GM12878 (cell line): Measurements from ENCODE around the gene KRT82. TPM values are rescaled to one million over a fixed set of nuclear protein-coding genes. Genes with fewer than 3 reads are reported as not detected.

ENCODE experiments used
- ATAC-seq: fragments of 200-7000 bp; cut with Tn5 transposase; 3 replicates; pipeline ENCODE4 v1.9.1; 2020; ENCODE audit warnings: mild to moderate bottlenecking, moderate library complexity
- BruUV-seq: library from RNA; stranded (reverse); fragments of 400-500 nt; replicated peaks from 2 replicates; lab custom pipeline; 2021; lab: Mats Ljungman, UMichigan
- CTCF ChIA-PET: fragments of 300-600 bp; sonication (Branson Sonifier 250); formaldehyde crosslinking; extraction: SDS; loops from one replicate; lab custom pipeline; 2021; ENCODE audit warnings: inconsistent platforms; lab: Yijun Ruan, JAX
- POLR2A ChIA-PET: fragments of 350-600 bp; formaldehyde crosslinking; extraction: SDS; loops from one replicate; lab custom pipeline; 2021; ENCODE audit warnings: inconsistent platforms; lab: Charles Lee
- RAD21 ChIA-PET: fragments of 300-600 bp; sonication (Branson Sonifier 250); formaldehyde crosslinking; loops from one replicate; lab custom pipeline; 2023; ENCODE audit warnings: antibody characterized with exemption; ENCODE audit not compliant: unreplicated experiment; lab: Charles Lee
- SMC1A ChIA-PET: fragments of 300-600 bp; sonication (Branson Sonifier 250); formaldehyde crosslinking; loops from one replicate; lab custom pipeline; 2023; ENCODE audit not compliant: unreplicated experiment, uncharacterized antibody; lab: Charles Lee
- DNase-seq: peaks from one replicate; pipeline ENCODE4 v3.0.0-alpha.2; 2011; ENCODE audit warnings: low read depth, low spot score
- FAIRE-seq: peaks from 3 replicates; lab custom pipeline; 2011; peaks lifted over from hg19 to GRCh38; lab: Jason Lieb, UNC
- H2AFZ ChIP-seq: 2 replicates; pipeline ENCODE4 v1.6.0; 2011; ENCODE audit warnings: low read depth, low read length, control low read depth; ENCODE audit not compliant: control insufficient read depth
- H3K27ac ChIP-seq: 2 replicates; pipeline ENCODE4 v1.5.1; 2011; ENCODE audit warnings: control low read depth; ENCODE audit not compliant: control insufficient read depth, insufficient read depth
- H3K27me3 ChIP-seq, 2 experiments: replicated peaks in 1 of 2; 2 replicates each; pipeline versions ENCODE4 v1.6.0 to v1.6.1; 2011; ENCODE audit warnings: low read length in 1 of 2; ENCODE audit not compliant: control insufficient read depth in 2 of 2, insufficient read depth in 2 of 2
- H3K36me3 ChIP-seq, 2 experiments: 2 replicates each; pipeline ENCODE4 v1.5.1; 2011; ENCODE audit warnings: low read length in 1 of 2; ENCODE audit not compliant: control insufficient read depth in 2 of 2, insufficient read depth in 2 of 2
- H3K4me1 ChIP-seq: 2 replicates; pipeline ENCODE4 v1.6.1; 2011; ENCODE audit warnings: mild to moderate bottlenecking, low read length, moderate library complexity, mixed read lengths; ENCODE audit not compliant: control insufficient read depth, insufficient read depth
- H3K4me2 ChIP-seq: 2 replicates; pipeline ENCODE4 v1.6.0; 2011; ENCODE audit warnings: control low read depth; ENCODE audit not compliant: control insufficient read depth, insufficient read depth
- H3K4me3 ChIP-seq: fragments of 200-600 bp; sonication (generic); 2 replicates; pipeline ENCODE4 v1.5.1; 2016
- H3K79me2 ChIP-seq: 2 replicates; pipeline ENCODE4 v1.6.0; 2011; ENCODE audit warnings: low read length; ENCODE audit not compliant: control insufficient read depth, insufficient read depth
- H3K9ac ChIP-seq: 2 replicates; pipeline ENCODE4 v1.8.0; 2011; ENCODE audit warnings: low read length, control low read depth, mixed read lengths; ENCODE audit not compliant: control insufficient read depth, insufficient read depth
- H3K9me3 ChIP-seq: replicated peaks from 3 replicates; pipeline ENCODE4 v1.5.1; 2011; ENCODE audit warnings: mild to moderate bottlenecking, low read length; ENCODE audit not compliant: control insufficient read depth, insufficient read depth
- H4K20me1 ChIP-seq: 2 replicates; pipeline ENCODE4 v1.6.0; 2011; ENCODE audit not compliant: control insufficient read depth, insufficient read depth
- ATF7 ChIP-seq: fragments of 450-650 bp; IDR thresholded peaks from 2 replicates; pipeline ENCODE4 v1.6.1; 2016; ENCODE audit warnings: low read depth, mild to moderate bottlenecking
- CBX3 ChIP-seq: fragments of 200-600 bp; sonication (generic); IDR thresholded peaks from 2 replicates; pipeline ENCODE4 v1.6.1; 2016; ENCODE audit warnings: low read depth, borderline replicate concordance
- CEBPZ ChIP-seq: fragments of 150-350 bp; IDR thresholded peaks from 2 replicates; pipeline ENCODE4 v1.6.1; 2016; ENCODE audit warnings: low read depth, low read length
- CTCF ChIP-seq, 3 experiments: IDR thresholded peaks in 2 of 3; conservative IDR thresholded peaks in 1 of 3; 2 replicates each; pipeline ENCODE4 v1.5.1; 2011; ENCODE audit warnings: low read depth in 3 of 3, low read length in 3 of 3, mild to moderate bottlenecking in 3 of 3, control low read depth in 2 of 3, moderate library complexity in 2 of 3, inconsistent platforms in 1 of 3, mixed read lengths in 1 of 3; ENCODE audit not compliant: control insufficient read depth in 2 of 3, insufficient read depth in 1 of 3; ENCODE audit errors: extremely low read depth in 1 of 3
- POU2F2 ChIP-seq: IDR thresholded peaks from 3 replicates; pipeline ENCODE4 v1.6.1; 2011; ENCODE audit warnings: low read depth, mild to moderate bottlenecking, low read length, borderline replicate concordance
- SIN3A ChIP-seq: IDR thresholded peaks from 2 replicates; pipeline ENCODE4 v1.6.1; 2012; ENCODE audit warnings: low read depth, low read length, improper control_type of control experiment
- SREBF1 ChIP-seq: IDR thresholded peaks from 2 replicates; pipeline ENCODE4 v1.6.1; 2012; ENCODE audit warnings: mild to moderate bottlenecking, low read length
- ZZZ3 ChIP-seq: IDR thresholded peaks from 2 replicates; pipeline ENCODE4 v1.6.1; 2011; ENCODE audit warnings: low read depth; ENCODE audit not compliant: control insufficient read depth, insufficient read length
- WGBS: methylation state at CpG from one replicate; pipeline ENCODE4 v1.1.6; 2016; ENCODE audit warnings: low lambda C conversion rate; ENCODE audit not compliant: insufficient replicate concordance, insufficient coverage; ENCODE audit errors: missing lambda C conversion rate; 5-methylcytosine and 5-hydroxymethylcytosine counted together
- in situ Hi-C: fragments of 300-500 bp; cut with MboI; formaldehyde crosslinking; loops from 9 replicates; pipeline ENCODE4 v1.14.3; 2018; ENCODE audit warnings: mixed read lengths
- intact Hi-C: fragments of 100-400 bp; cut with micrococcal nuclease; formaldehyde crosslinking; loops from one replicate; pipeline ENCODE4 v1.14.2; 2022; ENCODE audit not compliant: unreplicated experiment
- polyA plus RNA-seq, 11 experiments: library from polyadenylated mRNA; depleted of rRNA in 4 of 11; unstranded in 6 of 11; stranded (reverse) in 5 of 11; fragments of >200 nt; fragmentation: Nextera tagmentation in 4 of 11; fragmentation: Illumina TruSeq in 1 of 11; extraction: Ambion mirVana in 4 of 11; extraction: Trizol in 1 of 11; gene quantifications; 1 replicate in 1 of 11; 2 replicates in 10 of 11; pipeline versions ENCODE4 v1.2.1 to v1.2.3, GENCODE V29; 2011 to 2016; ENCODE audit warnings: inconsistent platforms in 2 of 11, missing spikeins in 2 of 11, low read depth in 1 of 11
- total RNA-seq, 4 experiments: library from RNA; depleted of rRNA in 3 of 4; stranded (reverse); fragments of >200 nt in 3 of 4; fragmentation: Illumina TruSeq in 1 of 4; extraction: Trizol in 1 of 4; gene quantifications; 2 replicates each; pipeline versions ENCODE4 v1.2.1 to v1.2.3, GENCODE V29; 2013 to 2021
- TF ChIP-seq, protein P1 (sequence below): fragments of 450-650 bp; formaldehyde crosslinking; IDR thresholded peaks from 2 replicates; pipeline ENCODE4 v1.5.0; 2022; ENCODE audit warnings: mild to moderate bottlenecking, missing genetic modification characterization

Gene KRT82
- total and polyA plus RNA-seq, 10 of the 15 experiments (the other 5 are each of a cell fraction or from before 2014, with no cell fraction given) = not detected

DNA sequence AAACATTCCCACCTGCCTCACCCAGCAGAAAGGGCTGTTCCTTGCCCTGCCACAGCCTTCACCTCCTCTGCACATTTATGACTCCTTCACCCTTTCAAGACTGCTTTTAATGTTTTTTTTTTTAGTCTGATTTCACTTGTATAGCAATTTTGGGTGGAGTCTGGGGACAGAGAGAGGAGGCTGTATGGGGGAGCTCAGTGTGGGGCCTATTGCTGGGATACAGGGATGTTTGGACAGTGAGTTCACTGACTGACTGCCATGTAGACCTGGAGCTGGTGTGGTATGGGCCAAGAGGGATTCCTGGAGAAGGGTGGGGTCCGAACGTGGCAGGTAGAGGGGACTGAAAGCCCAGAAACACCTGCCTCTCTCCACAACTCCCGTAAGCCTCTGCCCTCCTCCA lies 36.9 kb downstream of the KRT82 start:
- ChIA-PET SMC1A (no interaction called here), CTCF (interaction anchor here (0.7 to 1.4 kb wide), 3 partner anchors 147 to 515 kb away, joined by 3 to 5 read pairs (median 5); no protein-coding TSS in a partner anchor), RAD21 (no interaction called here), POLR2A (no interaction called here)
- Histone ChIP-seq H3K4me1 (no peaks in the 10 kb centered on the region), H2AFZ (no peak overlapping the region), H4K20me1 (no peaks in the 10 kb centered on the region), H3K9ac (no peak overlapping the region), H3K36me3 (no peaks in the 10 kb centered on the region), H3K27ac (no peak overlapping the region), H3K4me2 (no peak overlapping the region), H3K79me2 (no peaks in the 10 kb centered on the region), H3K27me3 (peaks cover 2 to 4% of the 10 kb centered on the region in 2 experiments; a peak in 3 of 4 replicates), H3K9me3 (no peaks in the 10 kb centered on the region), H3K4me3 (no peak overlapping the region)
- no peak for ATAC-seq
- intact Hi-C loops (no loop called here), in situ Hi-C loops (no loop called here)
- TF ChIP-seq SREBF1 (no peak), CTCF (IDR thresholded peaks at IDR 0.05 in 2 of 3, conservative IDR thresholded peaks at IDR 0.05 in 1 of 3; ENCODE audit: control insufficient read depth in 2 of 3, extremely low read depth in 1 of 3, insufficient read depth in 1 of 3, low read depth in 3 of 3, low read length in 3 of 3) (no peak), ZZZ3 (no peak), CBX3 (no peak), ATF7 (no peak), CEBPZ (no peak), SIN3A (no peak), POU2F2 (no peak)
- TF ChIP-seq, protein P1, sequence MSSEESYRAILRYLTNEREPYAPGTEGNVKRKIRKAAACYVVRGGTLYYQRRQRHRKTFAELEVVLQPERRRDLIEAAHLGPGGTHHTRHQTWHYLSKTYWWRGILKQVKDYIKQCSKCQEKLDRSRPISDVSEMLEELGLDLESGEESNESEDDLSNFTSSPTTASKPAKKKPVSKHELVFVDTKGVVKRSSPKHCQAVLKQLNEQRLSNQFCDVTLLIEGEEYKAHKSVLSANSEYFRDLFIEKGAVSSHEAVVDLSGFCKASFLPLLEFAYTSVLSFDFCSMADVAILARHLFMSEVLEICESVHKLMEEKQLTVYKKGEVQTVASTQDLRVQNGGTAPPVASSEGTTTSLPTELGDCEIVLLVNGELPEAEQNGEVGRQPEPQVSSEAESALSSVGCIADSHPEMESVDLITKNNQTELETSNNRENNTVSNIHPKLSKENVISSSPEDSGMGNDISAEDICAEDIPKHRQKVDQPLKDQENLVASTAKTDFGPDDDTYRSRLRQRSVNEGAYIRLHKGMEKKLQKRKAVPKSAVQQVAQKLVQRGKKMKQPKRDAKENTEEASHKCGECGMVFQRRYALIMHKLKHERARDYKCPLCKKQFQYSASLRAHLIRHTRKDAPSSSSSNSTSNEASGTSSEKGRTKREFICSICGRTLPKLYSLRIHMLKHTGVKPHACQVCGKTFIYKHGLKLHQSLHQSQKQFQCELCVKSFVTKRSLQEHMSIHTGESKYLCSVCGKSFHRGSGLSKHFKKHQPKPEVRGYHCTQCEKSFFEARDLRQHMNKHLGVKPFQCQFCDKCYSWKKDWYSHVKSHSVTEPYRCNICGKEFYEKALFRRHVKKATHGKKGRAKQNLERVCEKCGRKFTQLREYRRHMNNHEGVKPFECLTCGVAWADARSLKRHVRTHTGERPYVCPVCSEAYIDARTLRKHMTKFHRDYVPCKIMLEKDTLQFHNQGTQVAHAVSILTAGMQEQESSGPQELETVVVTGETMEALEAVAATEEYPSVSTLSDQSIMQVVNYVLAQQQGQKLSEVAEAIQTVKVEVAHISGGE (CRISPR knock-in tag) = no peak
- FAIRE-seq = no peak
- 0% methylated on average over 3 of the region's 3 CpGs for WGBS
- no peak for DNase-seq
- BruUV-seq = no TSS peak
